GM12872 (cell line): ENCODE measurements around the gene TMUB2.

Experiments used
- CTCF ChIP-seq: IDR thresholded peaks from 3 replicates; pipeline ENCODE4 v1.5.1; 2011; ENCODE audit warnings: low read depth, mild to moderate bottlenecking, low read length, moderate library complexity; ENCODE audit not compliant: insufficient read depth

TMUB2 gene

DNA sequence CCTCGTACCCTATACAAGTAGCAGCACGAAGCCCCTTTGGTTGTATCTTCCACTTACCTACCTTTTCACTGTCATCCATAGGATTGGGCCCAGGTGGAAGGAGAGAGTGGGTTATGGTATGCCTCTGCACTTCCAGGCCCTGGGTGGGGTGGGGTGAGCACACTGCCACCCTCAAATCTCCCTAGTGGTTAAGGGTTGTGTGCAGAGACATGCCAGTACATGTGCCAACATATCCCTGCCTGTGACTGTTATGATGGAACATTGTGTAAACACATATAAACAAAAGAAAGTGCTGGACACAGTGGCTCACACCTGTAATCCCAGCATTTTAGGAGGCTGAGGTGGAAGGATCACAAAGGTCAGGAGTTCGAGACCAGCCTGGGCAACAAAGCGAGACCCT lies 33.9 kb upstream of the TMUB2 start:
- TF ChIP-seq CTCF: no peak

- no peak for TF ChIP-seq CTCF
Measured at GRCh38 chr17:44155488-44155887, 31.3 kb upstream of the TMUB2 start.

GRCh38 chr17:44159519-44160210 lies 27.1 kb upstream of the TMUB2 start:
- TF ChIP-seq CTCF: no peak

- TF ChIP-seq CTCF: no peak
Measured at GRCh38 chr17:44164476-44164875, 22.3 kb upstream of the TMUB2 start.

DNA sequence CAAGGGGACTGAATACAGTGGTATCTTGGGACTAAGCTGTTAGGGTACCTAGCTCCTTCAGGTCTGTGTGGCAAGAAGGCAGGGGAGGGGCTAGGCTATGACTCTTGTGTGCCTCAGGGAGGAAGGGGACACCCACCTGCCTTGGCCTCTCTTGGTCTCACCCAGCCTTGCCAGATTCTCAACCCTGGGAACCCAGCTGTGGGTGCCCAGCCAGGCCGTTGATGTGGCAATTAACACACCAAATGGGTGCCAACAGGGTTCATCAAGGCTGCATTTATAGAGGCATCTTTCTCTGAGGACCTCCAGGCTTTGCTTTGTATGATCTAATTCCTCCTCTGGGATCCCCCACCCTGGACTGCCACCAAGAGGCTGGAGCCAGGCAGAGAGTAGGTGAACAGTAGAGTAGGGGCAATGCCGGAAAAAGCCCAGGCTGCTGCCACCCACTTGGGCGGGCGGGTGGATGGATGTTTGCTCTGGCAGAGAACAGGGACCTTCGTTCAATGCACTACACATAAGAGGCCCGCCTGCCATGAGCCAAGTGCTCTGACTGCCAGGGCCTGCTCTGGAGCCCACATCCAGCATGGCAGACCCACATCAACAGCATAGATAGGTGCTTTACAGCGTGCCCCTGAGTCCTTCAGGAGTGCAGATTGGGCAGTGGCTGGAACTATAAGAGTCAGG lies 19.5 kb upstream of the TMUB2 start:
- TF ChIP-seq CTCF: no peak

DNA sequence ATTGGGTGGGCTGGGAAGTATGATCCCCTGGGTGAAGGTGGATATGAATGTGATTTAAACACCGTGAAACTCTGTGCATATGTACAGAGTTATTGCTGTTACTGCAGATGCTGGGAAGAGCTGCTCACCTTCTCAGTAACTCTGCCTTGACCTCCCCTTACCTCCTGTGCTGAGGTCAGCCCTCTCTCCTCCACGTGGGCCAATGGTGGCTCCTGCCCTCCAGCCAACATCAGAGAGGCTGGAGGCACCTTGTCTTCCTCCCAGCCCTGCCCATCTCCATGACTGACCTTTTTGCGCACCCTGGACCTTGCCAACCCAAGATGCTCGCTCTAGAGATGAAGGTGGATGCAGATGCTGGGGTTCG lies 16.7 kb upstream of the TMUB2 start:
- TF ChIP-seq CTCF: no peak

GRCh38 chr17:44170499-44171201 lies 16.1 kb upstream of the TMUB2 start, which contains the start of gene ASB16:
ASB16 (plus strand) TSS chr17:44170704; CDS start chr17:44170790, 86 bp downstream.
- no peak for TF ChIP-seq CTCF
